ENCODE results near the gene GNG2. TPM values are rescaled to one million over a fixed set of nuclear protein-coding genes. Genes with fewer than 3 reads are reported as not detected.
A peak's percentile ranks its signal among the peaks of the same experiment; 100 is the strongest.

GNG2 gene
- total RNA-seq, 1 donor, result 4.3 TPM

GRCh38 chr14:51880835-51881580, 20.6 kb downstream of the GNG2 start:
- no peak for TF ChIP-seq CTCF (IDR thresholded peaks at IDR 0.05; ENCODE audit: insufficient read depth, low read depth, low read length)
- peak; percentile 37 for DNase-seq (ENCODE audit: low read depth)
- no peak overlapping the region for H3K4me3 ChIP-seq (ENCODE audit: low read depth, low read length)

- no peak overlapping the region for H3K4me3 ChIP-seq (ENCODE audit: low read depth, low read length)
- DNase-seq (ENCODE audit: low read depth), result no peak
- TF ChIP-seq CTCF (IDR thresholded peaks at IDR 0.05; ENCODE audit: insufficient read depth, low read depth, low read length), result no peak
Observed at GRCh38 chr14:51881636-51882035, 21.2 kb downstream of the GNG2 start.

GRCh38 chr14:51883232-51883631, 22.8 kb downstream of the GNG2 start:
- TF ChIP-seq CTCF (IDR thresholded peaks at IDR 0.05; ENCODE audit: insufficient read depth, low read depth, low read length), result no peak
- H3K4me3 ChIP-seq (ENCODE audit: low read depth, low read length), result no peak overlapping the region

GRCh38 chr14:51884086-51884927, 23.9 kb downstream of the GNG2 start:
- DNase-seq (ENCODE audit: low read depth), result peak; percentile 97
- H3K4me3 ChIP-seq (ENCODE audit: low read depth, low read length), result peak overlapping the region; percentile 1
- TF ChIP-seq CTCF (IDR thresholded peaks at IDR 0.05; ENCODE audit: insufficient read depth, low read depth, low read length), result no peak

More at GRCh38 chr14:51883232-51883631, 22.8 kb downstream of the GNG2 start:
- DNase-seq (ENCODE audit: low read depth), result no peak

GRCh38 chr14:51889851-51890250, 29.4 kb downstream of the GNG2 start:
- TF ChIP-seq CTCF (IDR thresholded peaks at IDR 0.05; ENCODE audit: insufficient read depth, low read depth, low read length), result no peak
- no peak overlapping the region for H3K4me3 ChIP-seq (ENCODE audit: low read depth, low read length)
- DNase-seq (ENCODE audit: low read depth), result peak; percentile 20

- no peak for DNase-seq (ENCODE audit: low read depth)
- no peak overlapping the region for H3K4me3 ChIP-seq (ENCODE audit: low read depth, low read length)
- TF ChIP-seq CTCF (IDR thresholded peaks at IDR 0.05; ENCODE audit: insufficient read depth, low read depth, low read length), result no peak
Observed at GRCh38 chr14:51894250-51894649, 33.8 kb downstream of the GNG2 start.

All from fibroblast of villous mesenchyme (primary cell).